ENCODE measurements around the gene IER5.
"Not testable (repeated sequence)": the region's sequence is repeated elsewhere in the genome, so short reads cannot be mapped to it uniquely, and the experiment has no call there.

Gene IER5

GRCh38 chr1:181060066-181060465 lies 28.4 kb upstream of the IER5 start:
- no peak overlapping the region for H3K4me3 ChIP-seq (replicated peaks; ENCODE audit: insufficient read depth, low read length)
- no peak for TF ChIP-seq CTCF (IDR thresholded peaks at IDR 0.05; ENCODE audit: insufficient read depth, low read length)
- TF ChIP-seq, protein P1, sequence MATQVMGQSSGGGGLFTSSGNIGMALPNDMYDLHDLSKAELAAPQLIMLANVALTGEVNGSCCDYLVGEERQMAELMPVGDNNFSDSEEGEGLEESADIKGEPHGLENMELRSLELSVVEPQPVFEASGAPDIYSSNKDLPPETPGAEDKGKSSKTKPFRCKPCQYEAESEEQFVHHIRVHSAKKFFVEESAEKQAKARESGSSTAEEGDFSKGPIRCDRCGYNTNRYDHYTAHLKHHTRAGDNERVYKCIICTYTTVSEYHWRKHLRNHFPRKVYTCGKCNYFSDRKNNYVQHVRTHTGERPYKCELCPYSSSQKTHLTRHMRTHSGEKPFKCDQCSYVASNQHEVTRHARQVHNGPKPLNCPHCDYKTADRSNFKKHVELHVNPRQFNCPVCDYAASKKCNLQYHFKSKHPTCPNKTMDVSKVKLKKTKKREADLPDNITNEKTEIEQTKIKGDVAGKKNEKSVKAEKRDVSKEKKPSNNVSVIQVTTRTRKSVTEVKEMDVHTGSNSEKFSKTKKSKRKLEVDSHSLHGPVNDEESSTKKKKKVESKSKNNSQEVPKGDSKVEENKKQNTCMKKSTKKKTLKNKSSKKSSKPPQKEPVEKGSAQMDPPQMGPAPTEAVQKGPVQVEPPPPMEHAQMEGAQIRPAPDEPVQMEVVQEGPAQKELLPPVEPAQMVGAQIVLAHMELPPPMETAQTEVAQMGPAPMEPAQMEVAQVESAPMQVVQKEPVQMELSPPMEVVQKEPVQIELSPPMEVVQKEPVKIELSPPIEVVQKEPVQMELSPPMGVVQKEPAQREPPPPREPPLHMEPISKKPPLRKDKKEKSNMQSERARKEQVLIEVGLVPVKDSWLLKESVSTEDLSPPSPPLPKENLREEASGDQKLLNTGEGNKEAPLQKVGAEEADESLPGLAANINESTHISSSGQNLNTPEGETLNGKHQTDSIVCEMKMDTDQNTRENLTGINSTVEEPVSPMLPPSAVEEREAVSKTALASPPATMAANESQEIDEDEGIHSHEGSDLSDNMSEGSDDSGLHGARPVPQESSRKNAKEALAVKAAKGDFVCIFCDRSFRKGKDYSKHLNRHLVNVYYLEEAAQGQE (IDR thresholded peaks at IDR 0.05; ENCODE audit: insufficient replicate concordance, low read depth): no peak
- no peak for TF ChIP-seq POLR2AphosphoS5 (IDR thresholded peaks at IDR 0.05; ENCODE audit: low read depth)
- no peak for TF ChIP-seq SPI1 (IDR thresholded peaks at IDR 0.05; ENCODE audit: borderline replicate concordance, low read depth)
- TF ChIP-seq GABPA (IDR thresholded peaks at IDR 0.05; ENCODE audit: low read depth): no peak
- H3K27me3 ChIP-seq (ENCODE audit: insufficient read depth, poor library complexity, severe bottlenecking): no peaks in the 10 kb centered on the region
- no peak overlapping the region for H3K27ac ChIP-seq (replicated peaks)
- DNase-seq (ENCODE audit: low read depth in 1 of 2, low spot score in 1 of 2): no peak

DNA sequence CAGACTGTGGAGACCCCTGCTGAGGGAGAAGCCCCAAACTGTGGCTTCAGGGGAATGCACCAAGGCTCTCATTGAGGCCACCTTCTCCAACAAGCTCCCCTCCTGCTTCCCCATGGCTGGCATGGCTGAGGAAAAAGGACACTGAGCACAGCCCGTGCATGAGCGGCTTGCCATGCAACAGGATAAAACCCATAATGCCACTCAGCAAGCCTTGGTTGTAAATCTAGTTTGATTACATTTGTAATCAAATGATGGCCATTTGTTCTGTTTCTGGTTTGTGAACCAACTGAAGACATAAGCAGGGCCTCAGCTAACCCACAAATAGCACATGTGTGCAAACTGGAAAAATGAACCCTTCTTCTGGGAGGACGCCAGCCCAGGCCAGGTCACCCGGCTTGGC lies 27.6 kb upstream of the IER5 start:
- H3K27ac ChIP-seq (replicated peaks); DNase-seq (ENCODE audit: low read depth in 1 of 2, low spot score in 1 of 2); H3K27me3 ChIP-seq (ENCODE audit: insufficient read depth, poor library complexity, severe bottlenecking); H3K4me3 ChIP-seq (replicated peaks; ENCODE audit: insufficient read depth, low read length): not testable (repeated sequence)

- H3K27me3 ChIP-seq (ENCODE audit: insufficient read depth, poor library complexity, severe bottlenecking): no peaks in the 10 kb centered on the region
- TF ChIP-seq, protein P1 (IDR thresholded peaks at IDR 0.05; ENCODE audit: insufficient replicate concordance, low read depth): no peak
- no peak for TF ChIP-seq GABPA (IDR thresholded peaks at IDR 0.05; ENCODE audit: low read depth)
- no peak for TF ChIP-seq SPI1 (IDR thresholded peaks at IDR 0.05; ENCODE audit: borderline replicate concordance, low read depth)
- no peak for TF ChIP-seq POLR2AphosphoS5 (IDR thresholded peaks at IDR 0.05; ENCODE audit: low read depth)
- no peak for DNase-seq (ENCODE audit: low read depth in 1 of 2, low spot score in 1 of 2)
- H3K27ac ChIP-seq (replicated peaks): peak overlapping the region; percentile 65
- no peak overlapping the region for H3K4me3 ChIP-seq (replicated peaks; ENCODE audit: insufficient read depth, low read length)
Measured at GRCh38 chr1:181061487-181061886, 27.0 kb upstream of the IER5 start.

DNA sequence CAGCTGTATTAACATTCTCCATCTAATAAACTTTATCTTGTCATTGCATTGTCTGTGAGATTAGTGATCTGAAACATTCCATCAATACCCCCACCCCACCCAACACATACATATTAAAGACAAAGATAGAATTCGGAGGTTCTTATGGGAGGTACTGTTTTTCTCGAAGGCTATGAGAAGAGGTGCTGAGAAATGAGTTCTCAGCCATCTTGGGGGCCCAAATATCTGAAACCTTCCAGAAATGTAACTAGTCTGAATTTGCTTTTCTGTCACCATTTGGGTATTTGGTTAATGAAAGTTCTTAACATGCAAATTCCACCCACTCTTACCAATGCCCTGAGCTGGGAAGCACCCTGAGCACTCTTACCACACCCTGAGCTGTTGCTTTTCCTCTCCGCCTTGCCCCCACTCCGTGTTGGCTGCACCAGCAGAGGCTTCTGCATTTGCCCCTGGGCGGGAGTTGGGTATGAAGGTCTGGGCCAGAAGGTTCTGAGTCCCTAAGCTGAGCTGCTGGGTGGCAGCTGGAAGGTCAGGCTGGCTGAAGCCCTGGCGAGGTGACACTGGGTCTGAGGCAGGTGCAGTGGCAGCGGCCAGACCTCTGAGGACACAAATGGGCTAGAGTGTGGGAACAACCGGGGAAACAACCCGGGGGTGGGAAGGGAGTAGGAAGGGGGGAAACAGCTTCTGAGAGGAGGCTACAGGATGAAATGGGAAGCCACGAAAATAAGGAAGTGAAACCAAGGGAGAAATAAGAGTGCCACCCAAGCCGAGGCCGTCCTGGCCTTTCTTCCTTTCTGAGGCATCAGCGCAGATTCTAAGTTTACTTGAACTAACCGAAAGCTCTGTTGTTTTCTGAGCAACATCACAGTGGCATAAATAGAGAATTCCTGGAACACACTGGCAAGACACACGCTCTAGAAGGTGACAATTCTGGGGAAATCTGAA lies 26.3 kb upstream of the IER5 start:
- Histone ChIP-seq H3K27me3 (ENCODE audit: insufficient read depth, poor library complexity, severe bottlenecking) (no peaks in the 10 kb centered on the region), H3K27ac (replicated peaks) (peak overlapping the region; percentile 65), H3K4me3 (replicated peaks; ENCODE audit: insufficient read depth, low read length) (peak overlapping the region; percentile 28)
- TF ChIP-seq SPI1 (IDR thresholded peaks at IDR 0.05; ENCODE audit: borderline replicate concordance, low read depth): peak; percentile 94
- no peak for TF ChIP-seq CTCF (IDR thresholded peaks at IDR 0.05; ENCODE audit: insufficient read depth, low read length)
- peak; percentile 70 to 81 for DNase-seq (ENCODE audit: low read depth in 1 of 2, low spot score in 1 of 2)

All from HL-60 (cell line).